Right lobe of liver (tissue), 4 donors: ENCODE measurements around the gene MRPL54.

Experiments
- POLR2A ChIP-seq: fragments of 450-650 bp; IDR thresholded peaks from one replicate; pipeline ENCODE4 v1.6.1; 2017; ENCODE audit warnings: antibody characterized with exemption, mild to moderate bottlenecking
- TF ChIP-seq, protein P1 (sequence below), 4 donors: fragments of 200-600 bp in 3 of 4; fragments of 450-650 bp in 1 of 4; IDR thresholded peaks; one replicate each; pipeline versions ENCODE4 v1.5.1 to v1.8.0; 2016 to 2022; ENCODE audit warnings: antibody characterized with exemption in 4 of 4, mild to moderate bottlenecking in 2 of 4
- donor health status: DM: no; HTN: no; CAD: no.
- donor health status: DM: no; HTN: no; CAD: no.
- donor health status: DM: no; HTN: yes; CAD: no.

- TF ChIP-seq, protein P1, sequence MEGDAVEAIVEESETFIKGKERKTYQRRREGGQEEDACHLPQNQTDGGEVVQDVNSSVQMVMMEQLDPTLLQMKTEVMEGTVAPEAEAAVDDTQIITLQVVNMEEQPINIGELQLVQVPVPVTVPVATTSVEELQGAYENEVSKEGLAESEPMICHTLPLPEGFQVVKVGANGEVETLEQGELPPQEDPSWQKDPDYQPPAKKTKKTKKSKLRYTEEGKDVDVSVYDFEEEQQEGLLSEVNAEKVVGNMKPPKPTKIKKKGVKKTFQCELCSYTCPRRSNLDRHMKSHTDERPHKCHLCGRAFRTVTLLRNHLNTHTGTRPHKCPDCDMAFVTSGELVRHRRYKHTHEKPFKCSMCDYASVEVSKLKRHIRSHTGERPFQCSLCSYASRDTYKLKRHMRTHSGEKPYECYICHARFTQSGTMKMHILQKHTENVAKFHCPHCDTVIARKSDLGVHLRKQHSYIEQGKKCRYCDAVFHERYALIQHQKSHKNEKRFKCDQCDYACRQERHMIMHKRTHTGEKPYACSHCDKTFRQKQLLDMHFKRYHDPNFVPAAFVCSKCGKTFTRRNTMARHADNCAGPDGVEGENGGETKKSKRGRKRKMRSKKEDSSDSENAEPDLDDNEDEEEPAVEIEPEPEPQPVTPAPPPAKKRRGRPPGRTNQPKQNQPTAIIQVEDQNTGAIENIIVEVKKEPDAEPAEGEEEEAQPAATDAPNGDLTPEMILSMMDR (IDR thresholded peaks at IDR 0.05), result no peak
- no peak for TF ChIP-seq POLR2A
Measured at GRCh38 chr19:3809881-3810707, 47.6 kb downstream of the MRPL54 start.
